ENCODE data around the gene SCAF4. TPM values are rescaled to one million over a fixed set of nuclear protein-coding genes. Genes with fewer than 3 reads are reported as not detected.

Gene SCAF4
- total and polyA plus RNA-seq, 2 donors (not counting 3 experiments of a cell fraction or from before 2014, with no cell fraction given) = 12.2 to 41.2 TPM

DNA sequence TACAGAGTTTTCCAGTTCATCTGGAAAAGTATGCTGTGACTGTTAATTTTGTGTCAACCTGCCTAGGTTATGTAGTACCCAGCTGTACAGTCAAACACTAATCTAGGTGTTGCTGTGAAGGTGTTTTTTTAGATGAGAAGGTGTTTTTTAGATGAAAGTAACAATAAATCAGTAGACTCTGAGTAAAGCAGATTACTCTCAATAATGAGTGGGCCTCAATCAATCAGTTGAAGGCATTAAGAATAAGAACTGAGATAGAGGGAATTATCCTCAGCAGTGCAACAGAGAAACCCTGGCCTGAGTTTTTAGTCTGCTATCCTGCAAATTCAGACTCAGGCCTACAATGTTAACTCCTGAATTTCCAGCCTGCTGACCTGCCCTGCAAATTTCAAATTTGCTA, 33.5 kb downstream of the SCAF4 start:
- H3K9me1 ChIP-seq (replicated peaks; ENCODE audit: control insufficient read depth, extremely low read depth, insufficient read depth, low read length) = no peaks in the 10 kb centered on the region
- no peaks in the 10 kb centered on the region for H3K27me3 ChIP-seq (ENCODE audit: control insufficient read depth in 2 of 2, insufficient read depth in 2 of 2, low read length in 2 of 2)
- H3K4me3 ChIP-seq (replicated peaks in 1 of 3; ENCODE audit: insufficient read depth in 1 of 3, low read depth in 1 of 3, low read length in 3 of 3) = no peak overlapping the region
- TF ChIP-seq JUN (IDR thresholded peaks at IDR 0.05; ENCODE audit: borderline replicate concordance, insufficient read depth, insufficient read length, low read depth) (no peak), POLR2A (IDR thresholded peaks at IDR 0.05; ENCODE audit: low read depth, low read length) (no peak), FOS (IDR thresholded peaks at IDR 0.05; ENCODE audit: borderline replicate concordance, insufficient read depth, low read length) (no peak), GATA2 (IDR thresholded peaks at IDR 0.05; ENCODE audit: insufficient read depth, insufficient read length, low read depth, low read length) (no peak), POLR2AphosphoS5 (IDR thresholded peaks at IDR 0.05; ENCODE audit: insufficient read depth, low read depth, low read length) (no peak), MYC (IDR thresholded peaks at IDR 0.05; ENCODE audit: low read depth, low read length) (no peak), EZH2 (IDR thresholded peaks at IDR 0.05; ENCODE audit: borderline replicate concordance, low read depth, low read length, severe bottlenecking) (no peak)
- TF ChIP-seq, protein P1, sequence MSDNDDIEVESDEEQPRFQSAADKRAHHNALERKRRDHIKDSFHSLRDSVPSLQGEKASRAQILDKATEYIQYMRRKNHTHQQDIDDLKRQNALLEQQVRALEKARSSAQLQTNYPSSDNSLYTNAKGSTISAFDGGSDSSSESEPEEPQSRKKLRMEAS (IDR thresholded peaks at IDR 0.05; ENCODE audit: insufficient read depth, insufficient read length) = no peak
- TF ChIP-seq, protein P2, sequence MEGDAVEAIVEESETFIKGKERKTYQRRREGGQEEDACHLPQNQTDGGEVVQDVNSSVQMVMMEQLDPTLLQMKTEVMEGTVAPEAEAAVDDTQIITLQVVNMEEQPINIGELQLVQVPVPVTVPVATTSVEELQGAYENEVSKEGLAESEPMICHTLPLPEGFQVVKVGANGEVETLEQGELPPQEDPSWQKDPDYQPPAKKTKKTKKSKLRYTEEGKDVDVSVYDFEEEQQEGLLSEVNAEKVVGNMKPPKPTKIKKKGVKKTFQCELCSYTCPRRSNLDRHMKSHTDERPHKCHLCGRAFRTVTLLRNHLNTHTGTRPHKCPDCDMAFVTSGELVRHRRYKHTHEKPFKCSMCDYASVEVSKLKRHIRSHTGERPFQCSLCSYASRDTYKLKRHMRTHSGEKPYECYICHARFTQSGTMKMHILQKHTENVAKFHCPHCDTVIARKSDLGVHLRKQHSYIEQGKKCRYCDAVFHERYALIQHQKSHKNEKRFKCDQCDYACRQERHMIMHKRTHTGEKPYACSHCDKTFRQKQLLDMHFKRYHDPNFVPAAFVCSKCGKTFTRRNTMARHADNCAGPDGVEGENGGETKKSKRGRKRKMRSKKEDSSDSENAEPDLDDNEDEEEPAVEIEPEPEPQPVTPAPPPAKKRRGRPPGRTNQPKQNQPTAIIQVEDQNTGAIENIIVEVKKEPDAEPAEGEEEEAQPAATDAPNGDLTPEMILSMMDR (IDR thresholded peaks at IDR 0.05; ENCODE audit: extremely low read depth in 1 of 2, insufficient read depth in 1 of 2, low read depth in 1 of 2, low read length in 2 of 2) = no peak
- intact Hi-C loops (cut with micrococcal nuclease) (no loop called here), dilution Hi-C loops (cut with MboI; ENCODE audit: extremely low pct_ligation_motif_present, low sequenced_read_pairs) (no loop called here)
- no TSS peak for BruUV-seq (replicated peaks)
- H3K79me2 ChIP-seq (ENCODE audit: control insufficient read depth, insufficient read depth, low read length) = peaks cover 7% of the 10 kb centered on the region
- H3K27ac ChIP-seq (ENCODE audit: insufficient read depth, low read depth, low read length) = no peak overlapping the region
- H3K9ac ChIP-seq (replicated peaks; ENCODE audit: extremely low read depth, insufficient read depth, low read length) = no peak overlapping the region
- H3K9me3 ChIP-seq (replicated peaks; ENCODE audit: control insufficient read depth, insufficient read depth, low read length) = no peaks in the 10 kb centered on the region
- H3K4me2 ChIP-seq (ENCODE audit: insufficient read depth, low read length) = no peak overlapping the region
- H2AFZ ChIP-seq (ENCODE audit: low read depth, low read length) = no peak overlapping the region
- ChIA-PET CTCF (no interaction called here), POLR2A (no interaction called here)
- H3K36me3 ChIP-seq (ENCODE audit: control insufficient read depth in 2 of 2, extremely low read depth in 1 of 2, insufficient read depth in 2 of 2, low read length in 2 of 2) = peaks cover 5 to 40% of the 10 kb centered on the region in 2 experiments
- H3K4me1 ChIP-seq (ENCODE audit: control insufficient read depth, extremely low read depth, insufficient read depth, low read length) = no peaks in the 10 kb centered on the region
- FAIRE-seq = no peak
- no peak for DNase-seq (ENCODE audit: low read depth, low spot score)
- H4K20me1 ChIP-seq (replicated peaks; ENCODE audit: control insufficient read depth, extremely low read depth, insufficient read depth, low read length) = no peaks in the 10 kb centered on the region

Measured in endothelial cell of umbilical vein (primary cell).